Measurements from ENCODE around the gene ERMN.
"Not testable (repeated sequence)": the region's sequence is repeated elsewhere in the genome, so short reads cannot be mapped to it uniquely, and the experiment has no call there.

Gene ERMN, protein sequence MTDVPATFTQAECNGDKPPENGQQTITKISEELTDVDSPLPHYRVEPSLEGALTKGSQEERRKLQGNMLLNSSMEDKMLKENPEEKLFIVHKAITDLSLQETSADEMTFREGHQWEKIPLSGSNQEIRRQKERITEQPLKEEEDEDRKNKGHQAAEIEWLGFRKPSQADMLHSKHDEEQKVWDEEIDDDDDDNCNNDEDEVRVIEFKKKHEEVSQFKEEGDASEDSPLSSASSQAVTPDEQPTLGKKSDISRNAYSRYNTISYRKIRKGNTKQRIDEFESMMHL

DNA sequence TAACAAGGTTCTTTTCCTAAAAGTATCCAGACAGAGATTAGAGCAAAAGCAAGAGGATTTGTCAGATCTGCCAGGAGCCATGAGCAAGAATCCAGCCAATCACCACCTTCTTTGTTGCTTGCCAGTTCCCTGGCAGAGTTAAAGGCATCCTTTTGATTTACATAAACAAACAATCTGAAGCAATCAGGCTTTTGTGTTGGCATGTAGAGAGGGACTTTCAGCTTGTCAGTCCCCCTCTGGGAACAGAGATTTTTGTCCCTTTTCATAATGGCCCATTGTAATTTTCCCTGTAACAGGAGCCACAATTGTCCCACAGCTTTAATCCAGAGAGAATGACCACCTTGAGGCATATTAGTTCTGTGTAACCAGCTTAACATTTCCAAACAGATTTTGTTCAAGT, at the start of gene ERMN:
TSS of gene ERMN (minus strand) at position 39 of the 400 bp plus-strand sequence. CDS start 182 bp downstream, outside the sequence.
- TF ChIP-seq, protein P1, sequence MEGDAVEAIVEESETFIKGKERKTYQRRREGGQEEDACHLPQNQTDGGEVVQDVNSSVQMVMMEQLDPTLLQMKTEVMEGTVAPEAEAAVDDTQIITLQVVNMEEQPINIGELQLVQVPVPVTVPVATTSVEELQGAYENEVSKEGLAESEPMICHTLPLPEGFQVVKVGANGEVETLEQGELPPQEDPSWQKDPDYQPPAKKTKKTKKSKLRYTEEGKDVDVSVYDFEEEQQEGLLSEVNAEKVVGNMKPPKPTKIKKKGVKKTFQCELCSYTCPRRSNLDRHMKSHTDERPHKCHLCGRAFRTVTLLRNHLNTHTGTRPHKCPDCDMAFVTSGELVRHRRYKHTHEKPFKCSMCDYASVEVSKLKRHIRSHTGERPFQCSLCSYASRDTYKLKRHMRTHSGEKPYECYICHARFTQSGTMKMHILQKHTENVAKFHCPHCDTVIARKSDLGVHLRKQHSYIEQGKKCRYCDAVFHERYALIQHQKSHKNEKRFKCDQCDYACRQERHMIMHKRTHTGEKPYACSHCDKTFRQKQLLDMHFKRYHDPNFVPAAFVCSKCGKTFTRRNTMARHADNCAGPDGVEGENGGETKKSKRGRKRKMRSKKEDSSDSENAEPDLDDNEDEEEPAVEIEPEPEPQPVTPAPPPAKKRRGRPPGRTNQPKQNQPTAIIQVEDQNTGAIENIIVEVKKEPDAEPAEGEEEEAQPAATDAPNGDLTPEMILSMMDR (IDR thresholded peaks at IDR 0.05; ENCODE audit: low read depth, low read length) = no peak
- DNase-seq (ENCODE audit: extremely low read depth, low read depth) = no peak

DNA sequence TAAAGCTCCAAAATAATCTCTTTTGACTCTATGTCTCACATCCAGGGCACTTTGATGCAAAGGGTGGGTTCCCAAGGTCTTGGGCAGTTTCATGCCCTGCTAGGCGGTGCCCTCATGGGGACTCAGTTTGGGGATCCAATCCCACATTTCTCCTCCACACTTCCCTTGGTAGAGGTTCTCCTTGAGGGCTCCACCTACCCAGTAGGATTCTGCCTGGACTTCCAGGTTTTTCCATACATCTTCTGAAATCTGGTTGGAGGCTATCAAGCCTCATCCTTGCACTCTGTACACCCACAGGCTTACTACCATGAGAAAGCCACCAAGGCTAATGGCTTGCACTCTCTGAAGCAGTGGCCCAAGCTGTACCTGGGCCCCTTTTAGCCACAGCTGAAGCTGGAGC, 49.8 kb upstream of the ERMN start:
- no peak for DNase-seq (ENCODE audit: extremely low read depth, low read depth)
- TF ChIP-seq, protein P1 (IDR thresholded peaks at IDR 0.05; ENCODE audit: low read depth, low read length) = no peak

DNA sequence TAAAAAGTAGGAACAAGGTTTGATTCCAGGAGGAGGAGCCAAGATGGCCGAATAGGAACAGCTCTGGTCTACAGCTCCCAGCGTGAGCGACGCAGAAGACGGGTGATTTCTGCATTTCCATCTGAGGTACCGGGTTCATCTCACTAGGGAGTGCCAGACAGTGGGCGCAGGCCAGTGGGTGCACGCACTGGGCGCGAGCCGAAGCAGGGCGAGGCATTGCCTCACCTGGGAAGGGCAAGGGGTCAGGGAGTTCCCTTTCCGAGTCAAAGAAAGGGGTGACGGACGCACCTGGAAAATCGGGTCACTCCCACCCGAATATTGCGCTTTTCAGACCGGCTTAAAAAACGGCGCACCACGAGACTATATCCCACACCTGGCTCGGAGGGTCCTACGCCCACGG, 42.9 kb upstream of the ERMN start:
- DNase-seq (ENCODE audit: extremely low read depth, low read depth) = not testable (repeated sequence)

DNA sequence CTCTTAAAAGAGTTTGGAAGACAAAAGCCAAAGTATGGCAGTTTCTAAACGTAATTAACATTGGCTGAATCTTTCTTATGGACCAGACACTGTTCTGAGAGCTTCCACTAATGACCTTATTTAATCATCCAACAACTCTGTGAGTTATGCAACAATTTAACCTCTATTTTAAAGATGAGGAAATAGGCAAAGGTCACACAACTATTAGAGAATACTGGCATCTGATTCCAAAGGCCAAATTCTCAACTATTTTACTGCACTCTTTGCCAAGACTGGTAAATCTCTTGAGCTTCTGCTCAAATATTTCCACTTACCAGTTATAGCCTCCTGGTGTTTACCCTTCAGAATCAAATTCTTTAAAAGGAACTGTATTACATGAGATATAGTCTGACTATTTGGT, 42.1 kb upstream of the ERMN start:
- no peak for DNase-seq (ENCODE audit: extremely low read depth, low read depth)
- TF ChIP-seq, protein P1 (IDR thresholded peaks at IDR 0.05; ENCODE audit: low read depth, low read length) = no peak

DNA sequence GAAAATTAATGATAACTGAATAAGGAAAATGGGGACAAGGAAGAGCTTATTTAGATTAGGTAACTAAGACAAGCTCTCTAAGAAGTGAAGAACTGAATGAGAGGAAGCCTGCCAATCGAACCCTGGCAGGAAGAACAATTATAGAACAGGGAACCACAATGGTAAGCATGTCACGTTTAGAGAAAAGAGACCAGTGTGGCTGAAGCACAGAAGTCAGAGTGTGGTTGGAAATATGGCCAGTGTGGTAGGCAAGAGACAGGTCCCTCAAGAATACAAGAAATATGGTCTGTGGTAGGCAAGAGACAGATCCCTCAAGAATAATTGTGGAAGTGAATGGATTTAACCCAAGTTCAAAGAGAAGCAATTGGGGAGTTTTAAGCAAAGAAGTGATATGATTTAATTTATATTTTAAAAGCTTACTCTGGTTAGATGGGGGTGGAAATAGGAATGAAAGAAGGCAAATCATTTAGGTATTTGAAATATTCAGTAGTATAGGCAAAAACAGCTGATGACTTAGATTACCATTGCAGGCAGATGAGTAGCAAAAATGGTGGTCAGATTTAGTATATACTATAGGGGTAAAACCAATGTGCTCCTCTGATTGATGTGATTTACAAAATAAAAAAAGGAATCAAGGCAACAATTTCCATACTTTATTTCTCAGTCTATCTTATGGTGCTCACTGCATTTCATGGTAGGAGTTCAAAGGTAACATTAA, 38.8 kb upstream of the ERMN start:
- TF ChIP-seq, protein P1 (IDR thresholded peaks at IDR 0.05; ENCODE audit: low read depth, low read length) = no peak
- DNase-seq (ENCODE audit: extremely low read depth, low read depth) = no peak

DNA sequence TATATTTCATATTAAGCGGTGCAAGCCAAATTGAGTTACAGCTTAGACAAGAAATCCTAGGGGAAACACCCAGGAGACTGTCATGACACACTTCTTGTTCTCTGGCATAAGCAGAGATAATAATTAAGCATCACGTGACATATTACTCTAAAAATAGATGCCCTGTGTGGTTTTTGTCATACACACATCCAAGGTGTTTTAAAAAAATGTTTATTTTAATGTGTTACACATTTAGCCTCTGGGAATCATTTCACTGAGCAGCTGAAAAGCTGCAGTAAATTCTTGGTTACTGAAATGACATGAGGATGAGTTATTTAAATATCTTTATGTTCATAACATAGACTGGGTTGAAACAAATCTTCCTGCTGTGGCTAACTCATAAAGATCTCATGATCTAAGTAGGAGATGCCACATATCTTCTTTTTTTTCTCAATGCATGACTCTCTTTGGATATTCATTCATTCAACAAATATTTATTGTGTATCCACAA, 38.0 kb upstream of the ERMN start:
- no peak for DNase-seq (ENCODE audit: extremely low read depth, low read depth)
- TF ChIP-seq, protein P1 (IDR thresholded peaks at IDR 0.05; ENCODE audit: low read depth, low read length) = no peak

DNA sequence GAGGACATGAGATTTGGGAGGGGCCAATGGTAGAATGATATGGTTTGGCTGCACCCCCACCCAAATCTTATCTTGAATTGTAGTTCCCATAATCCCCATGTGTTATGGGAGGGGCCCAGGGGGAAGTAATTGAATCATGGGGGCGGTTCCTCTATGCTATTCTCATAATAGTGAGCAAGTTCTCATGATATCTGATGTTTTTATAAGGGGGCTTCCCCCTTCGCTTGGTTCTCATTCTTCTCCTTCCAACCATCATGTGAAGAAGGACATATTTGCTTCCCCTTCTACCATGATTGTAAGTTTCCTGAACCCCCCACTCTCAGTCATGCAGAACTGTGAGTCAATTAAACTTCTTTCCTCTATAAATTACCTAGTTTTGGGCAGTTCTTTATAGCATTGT, 37.0 kb upstream of the ERMN start:
- TF ChIP-seq, protein P1 (IDR thresholded peaks at IDR 0.05; ENCODE audit: low read depth, low read length) = no peak
- no peak for DNase-seq (ENCODE audit: extremely low read depth, low read depth)
